ENCODE measurements around the gene VAMP5.

VAMP5 gene

DNA sequence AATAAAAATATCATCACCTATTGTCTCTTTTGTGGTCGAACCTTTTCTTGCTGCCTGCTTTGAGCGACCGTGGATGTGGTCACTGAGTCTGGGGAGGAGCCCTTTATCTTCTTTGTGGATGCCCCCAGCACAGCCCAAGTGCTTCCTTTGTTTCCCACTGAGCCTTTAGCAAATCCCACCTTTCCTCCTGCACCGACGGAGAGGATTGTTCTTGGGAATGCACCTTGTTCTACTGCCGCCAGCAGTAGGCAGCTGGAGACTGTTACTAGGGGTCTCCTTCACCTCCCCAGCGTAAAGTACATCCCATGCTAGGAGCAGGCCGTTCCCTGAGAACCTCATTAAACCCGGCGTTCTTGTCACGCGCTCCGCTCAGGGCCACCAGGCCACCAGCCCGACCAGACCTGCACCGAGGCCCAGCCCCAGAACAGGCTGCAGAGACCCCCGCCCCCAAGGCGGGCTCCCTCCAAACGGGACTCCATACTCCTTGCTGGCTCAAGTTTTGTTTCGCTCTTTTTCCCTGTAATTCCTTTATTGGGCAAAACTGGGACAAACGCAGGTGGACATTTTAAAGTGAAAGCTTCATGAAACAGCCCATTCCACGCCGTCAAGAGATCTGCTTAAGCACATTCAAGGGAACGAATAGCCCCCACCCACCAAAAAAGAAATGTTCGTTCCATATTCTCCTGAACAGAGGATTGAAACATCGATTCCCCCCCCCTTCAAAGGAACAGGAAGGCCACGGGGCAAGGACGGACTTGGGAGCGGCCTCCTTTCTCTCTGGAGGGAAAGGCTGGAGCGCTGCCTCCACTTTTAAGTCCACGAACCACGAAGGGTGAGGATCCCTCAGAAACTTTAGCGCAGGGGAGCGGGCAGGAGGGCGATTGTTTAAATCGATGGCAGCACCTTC is 46.4 kb upstream of the VAMP5 start:
- no peaks in the 10 kb centered on the region for H3K9me3 ChIP-seq (ENCODE audit: insufficient read depth, low read length, severe bottlenecking)
- H3K4me2 ChIP-seq (ENCODE audit: insufficient read depth, low read length), result peak overlapping the region; percentile 76
- H3K36me3 ChIP-seq (ENCODE audit: insufficient read depth, low read length), result peaks cover 38% of the 10 kb centered on the region
- peaks cover 63% of the 10 kb centered on the region for H3K79me2 ChIP-seq (ENCODE audit: insufficient read depth, low read length)
- peaks cover 44% of the 10 kb centered on the region for H3K4me1 ChIP-seq (ENCODE audit: insufficient read depth, low read length)
- peak; percentile 65 for DNase-seq
- peaks cover 38% of the 10 kb centered on the region for H4K20me1 ChIP-seq (ENCODE audit: insufficient read depth, low read length)
- TF ChIP-seq, protein P1, sequence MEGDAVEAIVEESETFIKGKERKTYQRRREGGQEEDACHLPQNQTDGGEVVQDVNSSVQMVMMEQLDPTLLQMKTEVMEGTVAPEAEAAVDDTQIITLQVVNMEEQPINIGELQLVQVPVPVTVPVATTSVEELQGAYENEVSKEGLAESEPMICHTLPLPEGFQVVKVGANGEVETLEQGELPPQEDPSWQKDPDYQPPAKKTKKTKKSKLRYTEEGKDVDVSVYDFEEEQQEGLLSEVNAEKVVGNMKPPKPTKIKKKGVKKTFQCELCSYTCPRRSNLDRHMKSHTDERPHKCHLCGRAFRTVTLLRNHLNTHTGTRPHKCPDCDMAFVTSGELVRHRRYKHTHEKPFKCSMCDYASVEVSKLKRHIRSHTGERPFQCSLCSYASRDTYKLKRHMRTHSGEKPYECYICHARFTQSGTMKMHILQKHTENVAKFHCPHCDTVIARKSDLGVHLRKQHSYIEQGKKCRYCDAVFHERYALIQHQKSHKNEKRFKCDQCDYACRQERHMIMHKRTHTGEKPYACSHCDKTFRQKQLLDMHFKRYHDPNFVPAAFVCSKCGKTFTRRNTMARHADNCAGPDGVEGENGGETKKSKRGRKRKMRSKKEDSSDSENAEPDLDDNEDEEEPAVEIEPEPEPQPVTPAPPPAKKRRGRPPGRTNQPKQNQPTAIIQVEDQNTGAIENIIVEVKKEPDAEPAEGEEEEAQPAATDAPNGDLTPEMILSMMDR (IDR thresholded peaks at IDR 0.05; ENCODE audit: borderline replicate concordance, extremely low read depth, low read length, poor library complexity, severe bottlenecking), result no peak
- TF ChIP-seq EZH2 (IDR thresholded peaks at IDR 0.05; ENCODE audit: borderline replicate concordance, low read depth, low read length, severe bottlenecking), result no peak
- peak overlapping the region; percentile 78 to 87 for H3K4me3 ChIP-seq (ENCODE audit: low read depth in 1 of 2, low read length in 2 of 2)
- peak overlapping the region; percentile 95 for H3K9ac ChIP-seq (ENCODE audit: low read depth, low read length)
- H2AFZ ChIP-seq (ENCODE audit: low read depth, low read length), result peak overlapping the region; percentile 81
- peak overlapping the region; percentile 92 for H3K27ac ChIP-seq (ENCODE audit: low read length)
- ATAC-seq (ENCODE audit: insufficient read depth, low read depth), result peak; percentile 30
- H3K27me3 ChIP-seq (ENCODE audit: insufficient read depth, low read length, poor library complexity), result no peaks in the 10 kb centered on the region

DNA sequence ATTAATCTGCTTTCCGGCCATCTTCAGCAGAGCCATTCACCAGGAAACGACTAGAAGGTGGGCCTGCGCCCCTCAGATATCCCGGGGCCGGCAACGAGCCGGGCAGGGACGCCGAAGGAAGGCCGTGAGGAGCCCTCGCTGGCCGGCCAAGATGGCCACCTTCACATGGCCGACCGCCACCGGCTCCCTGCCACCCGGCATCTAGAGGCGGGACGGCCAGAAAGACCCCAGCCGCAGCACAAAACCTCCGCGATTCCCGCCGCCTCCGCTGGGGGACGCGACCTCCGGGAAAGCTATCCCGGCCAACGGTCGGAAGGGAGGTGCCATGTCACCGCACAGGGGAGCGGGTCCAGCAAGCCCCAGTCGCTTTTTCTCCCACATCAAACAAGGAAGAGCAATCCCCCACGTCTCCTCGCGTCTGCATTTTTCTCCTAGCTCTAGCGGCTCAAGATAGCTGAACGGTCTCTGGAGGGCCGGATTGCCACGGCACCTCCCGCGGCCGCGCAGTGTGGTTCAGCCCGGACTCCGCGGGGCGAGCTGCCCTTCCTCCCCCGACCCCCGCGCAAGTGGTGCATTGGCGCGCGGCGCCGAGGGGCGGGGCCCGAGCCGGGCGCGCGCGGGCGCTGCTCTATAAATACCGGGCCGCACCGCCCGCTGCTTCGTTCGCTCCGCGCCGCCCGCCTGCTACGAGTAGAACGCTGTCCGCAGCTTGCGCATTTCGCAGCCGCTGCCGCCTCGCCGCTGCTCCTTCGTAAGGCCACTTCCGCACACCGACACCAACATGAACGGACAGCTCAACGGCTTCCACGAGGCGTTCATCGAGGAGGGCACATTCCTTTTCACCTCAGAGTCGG is 45.5 kb upstream of the VAMP5 start, which contains the start of gene MAT2A:
MAT2A (plus strand) TSS at position 662 of the 854 bp plus-strand sequence; CDS start at position 782, 120 bp downstream.
- Histone ChIP-seq H3K27ac (ENCODE audit: low read length) (peak within 1 kb of the TSS; percentile 92), H3K36me3 (ENCODE audit: insufficient read depth, low read length) (peaks cover 47% of the 10 kb centered on the region), H3K27me3 (ENCODE audit: insufficient read depth, low read length, poor library complexity) (no peaks in the 10 kb centered on the region), H3K79me2 (ENCODE audit: insufficient read depth, low read length) (peaks cover 67% of the 10 kb centered on the region), H3K9ac (ENCODE audit: low read depth, low read length) (peak within 1 kb of the TSS; percentile 95), H2AFZ (ENCODE audit: low read depth, low read length) (peak within 1 kb of the TSS; percentile 81), H3K4me1 (ENCODE audit: insufficient read depth, low read length) (peaks cover 45% of the 10 kb centered on the region), H3K4me2 (ENCODE audit: insufficient read depth, low read length) (peak within 1 kb of the TSS; percentile 76), H4K20me1 (ENCODE audit: insufficient read depth, low read length) (peaks cover 43% of the 10 kb centered on the region), H3K4me3 (ENCODE audit: low read depth in 1 of 2, low read length in 2 of 2) (peak within 1 kb of the TSS; percentile 78 to 87), H3K9me3 (ENCODE audit: insufficient read depth, low read length, severe bottlenecking) (no peaks in the 10 kb centered on the region)
- ATAC-seq (ENCODE audit: insufficient read depth, low read depth), result peak; percentile 73
- TF ChIP-seq EZH2 (IDR thresholded peaks at IDR 0.05; ENCODE audit: borderline replicate concordance, low read depth, low read length, severe bottlenecking), result no peak
- TF ChIP-seq, protein P1 (IDR thresholded peaks at IDR 0.05; ENCODE audit: borderline replicate concordance, extremely low read depth, low read length, poor library complexity, severe bottlenecking), result peak; percentile 85
- peak; percentile 95 for DNase-seq

DNA sequence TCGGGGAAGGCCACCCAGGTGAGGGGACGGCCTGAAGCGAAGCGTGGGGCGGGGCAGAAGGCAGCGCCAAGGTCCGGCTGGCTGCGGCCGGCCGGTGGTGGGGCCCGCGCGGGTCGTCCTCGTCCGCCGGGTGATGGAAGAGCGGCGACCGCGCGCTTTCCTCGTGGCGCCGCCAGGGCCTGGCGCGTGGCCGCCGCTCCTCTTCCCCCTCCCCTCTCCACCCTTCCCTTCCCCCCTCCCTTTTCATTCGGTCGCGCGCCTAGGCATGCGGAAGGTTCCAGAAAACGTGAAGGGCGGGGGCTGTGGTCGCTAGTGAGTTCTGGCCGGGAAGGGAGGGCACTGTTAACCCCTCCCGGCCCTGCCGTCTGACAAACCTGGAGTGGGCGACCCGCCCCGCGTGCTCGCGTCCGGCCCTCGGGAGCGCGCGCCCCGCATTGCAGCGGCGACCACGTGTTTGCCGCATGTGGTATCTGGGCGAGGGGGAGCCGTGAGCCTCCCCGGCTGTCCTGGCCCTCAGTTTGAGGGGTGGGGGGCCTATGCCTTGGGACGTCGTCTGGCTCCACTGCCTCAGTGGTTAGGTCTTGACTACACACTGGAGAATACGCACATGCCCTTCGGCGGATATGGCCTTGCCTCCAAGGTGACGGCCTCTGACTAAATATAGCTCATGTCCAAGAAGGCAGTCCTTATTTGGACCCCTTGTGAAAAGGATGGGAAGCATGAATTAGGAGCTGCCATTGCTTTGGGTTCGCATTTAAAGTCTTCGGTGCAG is 44.7 kb upstream of the VAMP5 start:
- H3K4me2 ChIP-seq (ENCODE audit: insufficient read depth, low read length), result peak overlapping the region; percentile 75
- DNase-seq, result peak; percentile 82
- no peak overlapping the region for H2AFZ ChIP-seq (ENCODE audit: low read depth, low read length)
- peak overlapping the region; percentile 92 for H3K27ac ChIP-seq (ENCODE audit: low read length)
- peaks cover 45% of the 10 kb centered on the region for H3K4me1 ChIP-seq (ENCODE audit: insufficient read depth, low read length)
- H3K9ac ChIP-seq (ENCODE audit: low read depth, low read length), result peak overlapping the region; percentile 95
- no peaks in the 10 kb centered on the region for H3K27me3 ChIP-seq (ENCODE audit: insufficient read depth, low read length, poor library complexity)
- ATAC-seq (ENCODE audit: insufficient read depth, low read depth), result peak; percentile 34
- H3K36me3 ChIP-seq (ENCODE audit: insufficient read depth, low read length), result peaks cover 55% of the 10 kb centered on the region
- TF ChIP-seq, protein P1 (IDR thresholded peaks at IDR 0.05; ENCODE audit: borderline replicate concordance, extremely low read depth, low read length, poor library complexity, severe bottlenecking), result no peak
- TF ChIP-seq EZH2 (IDR thresholded peaks at IDR 0.05; ENCODE audit: borderline replicate concordance, low read depth, low read length, severe bottlenecking), result no peak
- peaks cover 67% of the 10 kb centered on the region for H3K79me2 ChIP-seq (ENCODE audit: insufficient read depth, low read length)
- peaks cover 49% of the 10 kb centered on the region for H4K20me1 ChIP-seq (ENCODE audit: insufficient read depth, low read length)
- H3K4me3 ChIP-seq (ENCODE audit: low read depth in 1 of 2, low read length in 2 of 2), result peak overlapping the region; percentile 78 to 87
- H3K9me3 ChIP-seq (ENCODE audit: insufficient read depth, low read length, severe bottlenecking), result no peaks in the 10 kb centered on the region
